Measurements from ENCODE around the gene SERPINA12.
"Not testable (repeated sequence)": the region's sequence is repeated elsewhere in the genome, so short reads cannot be mapped to it uniquely, and the experiment has no call there.

Gene SERPINA12

DNA sequence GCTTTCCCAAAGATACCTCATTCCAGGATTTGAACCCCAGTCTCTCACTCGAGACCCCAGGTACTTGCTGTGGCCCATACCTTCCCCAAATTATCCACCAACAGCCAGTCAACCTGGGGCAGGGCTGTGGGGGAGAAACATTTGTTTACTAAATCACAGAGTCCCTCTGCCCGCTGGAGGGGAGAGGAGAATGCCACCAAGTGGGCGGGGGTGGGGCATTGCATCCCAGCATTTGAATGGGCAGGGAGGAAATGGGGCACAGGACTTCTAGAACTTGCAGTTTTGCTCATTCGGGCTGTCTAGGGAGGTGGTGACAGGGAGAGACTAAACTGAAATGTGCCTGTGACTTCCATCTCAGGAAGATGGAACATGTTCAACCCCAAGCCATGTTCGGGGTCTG lies 22.4 kb downstream of the SERPINA12 start:
- DNase-seq, result no peak

DNA sequence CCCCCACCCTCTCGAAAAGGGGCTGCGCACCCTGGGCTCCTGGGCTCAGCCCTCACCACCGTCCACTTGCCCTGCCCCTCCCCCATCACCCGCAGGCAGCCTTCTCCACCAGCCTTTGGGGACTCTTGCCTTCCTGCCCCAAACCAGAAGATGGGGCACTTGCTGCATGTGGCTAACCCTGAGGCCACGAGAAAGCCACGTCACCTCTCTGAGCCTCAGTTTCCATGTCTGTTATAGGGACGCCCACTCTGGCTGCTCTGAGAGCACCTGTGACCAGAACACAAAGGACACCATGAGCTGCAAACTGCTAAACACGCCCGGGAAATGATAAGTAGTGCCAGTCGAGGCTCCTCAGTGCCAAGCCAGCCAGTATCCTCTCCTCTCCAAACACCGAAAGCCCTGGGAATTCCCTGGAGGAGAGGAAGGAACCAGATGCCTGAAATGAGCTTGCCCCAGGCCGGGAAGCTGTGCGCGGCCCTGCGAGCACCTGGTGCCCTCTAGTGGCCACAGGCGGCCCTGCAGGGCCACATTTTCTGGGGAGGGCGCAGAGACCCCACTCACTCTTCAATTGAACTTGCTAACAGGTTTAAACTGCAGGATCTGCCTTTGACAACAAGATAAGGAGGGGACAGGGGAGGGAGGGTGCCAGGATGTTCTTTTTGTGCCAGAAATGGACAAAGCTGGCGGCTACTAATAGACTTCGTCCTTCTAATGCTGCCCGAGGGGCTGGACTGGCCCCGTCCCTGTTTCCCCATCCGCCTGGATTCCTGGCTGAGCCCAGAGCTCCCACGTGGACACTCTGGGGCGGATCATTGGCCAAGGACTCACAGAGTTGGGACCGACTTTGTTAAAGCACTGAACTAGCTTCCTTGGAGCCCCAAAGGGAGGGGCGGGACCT lies 23.1 kb downstream of the SERPINA12 start:
- DNase-seq, result peak; percentile 43 to 72 (median 64)

GRCh38 chr14:94484481-94484880 lies 24.8 kb downstream of the SERPINA12 start:
- peak in 1 of 4 experiments; percentile 8 for DNase-seq

DNA sequence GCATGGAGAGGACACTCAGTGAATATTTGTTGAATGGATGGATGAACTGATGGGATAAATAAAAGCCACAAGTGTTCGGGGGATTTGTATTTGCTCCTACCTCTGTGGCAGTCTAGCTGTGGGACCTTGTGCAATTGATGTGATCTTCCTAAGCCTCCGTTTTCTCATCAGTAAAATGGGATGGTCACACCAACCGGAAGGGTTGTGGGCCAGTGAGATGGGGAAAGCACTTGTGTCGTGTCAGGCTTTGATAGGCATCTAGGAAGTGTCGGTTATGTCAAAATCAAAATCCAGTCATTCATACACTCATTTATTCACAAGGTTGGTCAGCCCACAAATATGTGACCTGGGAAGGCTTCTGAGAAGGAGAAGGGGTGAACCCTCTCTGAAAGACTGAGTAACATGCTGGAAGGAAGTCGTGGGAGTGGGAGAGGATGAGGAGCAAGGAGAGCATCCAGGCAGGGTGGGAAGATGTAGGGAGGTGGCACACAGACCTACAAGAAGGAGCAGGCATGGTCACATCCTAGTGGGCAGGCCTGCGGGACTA lies 25.5 kb downstream of the SERPINA12 start:
- peak in 2 of 4 experiments; percentile 24 for DNase-seq

DNA sequence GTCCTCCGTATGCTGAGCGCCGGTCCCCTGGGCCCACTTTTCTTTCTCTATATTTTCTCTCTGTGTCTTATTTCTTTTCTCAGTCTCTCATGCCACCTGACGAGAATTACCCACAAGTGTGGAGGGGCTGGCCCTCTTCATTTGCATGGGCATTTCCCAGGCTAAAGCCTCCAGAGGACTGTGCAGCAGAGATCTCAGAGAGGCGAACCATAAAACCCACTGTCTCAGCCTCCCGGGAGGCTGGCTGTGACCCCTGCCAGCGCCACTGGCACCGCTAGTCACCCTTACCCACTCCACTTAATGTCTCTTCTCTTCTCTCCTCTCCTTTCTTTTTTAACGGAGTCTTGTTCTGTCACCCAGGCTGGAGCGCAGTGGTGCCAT lies 26.2 kb downstream of the SERPINA12 start:
- no peak for DNase-seq

DNA sequence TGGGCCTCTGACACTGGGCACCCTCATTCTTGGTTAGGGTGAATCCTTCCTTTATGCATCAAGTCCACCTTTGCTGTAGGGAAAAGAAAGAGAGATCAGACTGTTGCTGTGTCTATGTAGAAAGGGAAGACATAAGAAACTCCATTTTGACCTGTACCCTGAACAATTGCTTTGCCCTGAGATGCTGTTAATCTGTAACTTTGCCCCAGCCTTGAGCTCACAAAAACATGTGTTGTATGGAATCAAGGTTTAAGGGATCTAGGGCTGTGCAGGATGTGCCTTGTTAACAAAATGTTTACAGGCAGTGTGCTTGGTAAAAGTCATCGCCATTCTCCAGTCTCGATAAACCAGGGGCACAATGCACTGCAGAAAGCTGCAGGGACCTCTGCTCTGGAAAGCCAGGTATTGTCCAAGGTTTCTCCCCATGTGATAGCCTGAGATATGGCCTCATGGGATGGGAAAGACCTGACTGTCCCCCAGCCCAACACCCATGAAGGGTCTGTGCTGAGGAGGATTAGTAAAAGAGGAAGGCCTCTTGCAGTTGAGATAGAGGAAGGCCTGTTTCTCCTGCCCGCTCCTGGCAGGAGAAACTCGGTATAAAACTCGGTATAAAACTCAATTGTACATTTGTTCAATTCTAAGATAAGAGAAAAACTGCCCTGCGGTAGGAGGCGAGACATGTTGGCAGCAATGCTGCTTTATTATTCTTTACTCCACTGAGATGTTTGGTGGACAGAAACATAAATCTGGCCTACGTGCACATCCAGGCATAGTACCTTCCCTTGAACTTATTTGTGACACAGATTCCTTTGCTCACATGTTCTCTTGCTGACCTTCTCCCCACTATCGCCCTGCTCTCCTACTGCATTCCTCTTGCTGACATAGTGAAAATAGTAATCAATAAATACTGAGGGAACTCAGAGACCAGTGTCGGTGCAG lies 26.9 kb downstream of the SERPINA12 start:
- DNase-seq, result not testable (repeated sequence)

GRCh38 chr14:94481468-94482131 lies 27.7 kb downstream of the SERPINA12 start:
- peak; percentile 73 to 86 (median 81) for DNase-seq

GRCh38 chr14:94480809-94481208 lies 28.5 kb downstream of the SERPINA12 start:
- DNase-seq, result no peak

DNA sequence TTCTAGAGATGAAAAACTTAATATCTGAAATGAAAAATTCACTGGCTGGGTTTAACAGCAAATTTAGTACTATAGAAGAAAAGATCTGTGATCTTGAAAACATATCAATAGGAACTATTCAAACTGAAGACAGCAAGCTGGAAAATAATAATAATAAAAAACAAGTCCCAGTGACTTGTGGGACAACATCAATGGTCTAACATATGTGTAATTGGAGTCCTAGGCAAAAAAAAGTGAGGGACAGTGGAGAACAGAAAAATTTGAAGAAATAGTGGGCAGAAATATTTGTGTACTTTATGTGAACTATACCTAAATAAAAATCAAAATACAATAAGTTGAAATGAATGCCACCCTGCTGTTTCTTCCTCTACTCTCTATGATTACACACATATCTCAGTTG lies 30.8 kb downstream of the SERPINA12 start:
- DNase-seq, result no peak

DNA sequence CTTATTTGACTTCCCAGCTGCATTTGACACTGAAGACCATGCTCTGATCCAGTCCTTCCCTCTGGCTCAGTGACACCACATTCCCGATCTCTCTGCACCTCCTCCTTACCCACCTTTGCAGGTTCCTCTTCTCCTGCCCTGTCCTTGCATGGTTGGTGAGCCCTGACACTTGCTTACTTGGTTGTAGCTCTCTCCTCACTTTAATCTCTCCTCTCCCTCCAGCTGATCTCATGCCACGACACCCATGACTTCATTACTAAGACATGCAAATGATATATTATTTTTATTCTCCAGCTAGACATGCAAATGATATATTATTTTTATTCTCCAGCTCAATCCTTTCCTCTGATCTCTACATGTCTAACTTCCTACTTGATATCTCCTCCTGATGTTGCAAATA lies 33.2 kb downstream of the SERPINA12 start, which contains the start of gene SERPINA9:
Gene SERPINA9 (minus strand): TSS at position 175 of the 400 bp plus-strand sequence. CDS start 6,357 bp downstream, outside the sequence.
- DNase-seq, result no peak

- DNase-seq, result no peak
Measured at GRCh38 chr14:94474581-94475031, 34.7 kb downstream of the SERPINA12 start.

- peak; percentile 9 to 63 (median 44) for DNase-seq
Measured at GRCh38 chr14:94473666-94474410, 35.4 kb downstream of the SERPINA12 start.

GRCh38 chr14:94472842-94473241 lies 36.4 kb downstream of the SERPINA12 start:
- no peak for DNase-seq

- DNase-seq, result no peak
Measured at GRCh38 chr14:94471045-94471444, 38.2 kb downstream of the SERPINA12 start.

GRCh38 chr14:94470311-94470710 lies 39.0 kb downstream of the SERPINA12 start:
- DNase-seq, result no peak

DNA sequence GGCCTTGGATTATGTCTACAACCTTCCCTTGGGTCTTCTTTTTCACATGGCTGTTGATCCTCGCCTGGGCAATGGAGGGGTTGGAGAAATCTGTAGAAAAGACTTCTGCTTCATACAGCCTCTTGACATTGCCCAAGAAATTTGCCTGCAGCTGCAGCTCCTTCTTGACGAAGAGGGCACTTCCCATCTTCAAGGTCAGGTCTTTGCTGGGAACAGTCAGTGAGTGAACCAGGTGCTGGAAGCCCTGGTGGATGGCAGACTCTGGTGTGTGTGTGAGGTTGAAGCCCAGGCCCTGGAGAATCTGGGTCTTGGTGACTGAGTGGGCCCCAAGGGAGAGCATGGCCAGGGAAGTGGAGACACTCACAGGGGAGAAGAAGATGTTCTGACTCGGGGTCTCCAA lies 40.0 kb downstream of the SERPINA12 start:
- no peak for DNase-seq

GRCh38 chr14:94467728-94468520 lies 41.3 kb downstream of the SERPINA12 start:
- no peak for DNase-seq

GRCh38 chr14:94466706-94467370 lies 42.4 kb downstream of the SERPINA12 start:
- DNase-seq, result no peak

- no peak for DNase-seq
Measured at GRCh38 chr14:94465042-94465441, 44.2 kb downstream of the SERPINA12 start.

DNA sequence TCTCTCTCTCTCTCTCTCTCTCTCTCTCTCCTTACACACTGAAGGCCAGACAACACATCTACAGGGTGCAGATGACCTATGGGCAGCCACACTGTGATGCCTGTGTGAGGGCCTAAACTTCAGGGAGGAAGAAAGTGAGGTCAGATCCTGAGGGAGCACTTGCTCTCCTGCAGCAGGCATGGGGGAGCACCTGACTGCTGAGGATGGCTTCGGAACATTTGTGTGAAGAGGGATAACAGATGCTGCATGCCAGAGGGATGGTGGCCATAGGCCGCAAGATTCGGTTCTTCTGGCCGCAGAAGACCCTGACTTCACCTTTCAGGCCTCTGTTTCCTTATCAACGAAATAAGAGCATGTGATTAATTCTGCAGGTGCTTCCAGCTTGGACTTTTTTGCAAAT lies 45.0 kb downstream of the SERPINA12 start:
- no peak for DNase-seq
